ELR (cell line): ENCODE data around the gene PALLD.
"Not testable (repeated sequence)": the region's sequence is repeated elsewhere in the genome, so short reads cannot be mapped to it uniquely, and the experiment has no call there.

Source experiments
- DNase-seq: peaks from one replicate; pipeline ENCODE4 v3.0.0-alpha.2; 2015; ENCODE audit warnings: low read depth

The PALLD gene

GRCh38 chr4:168708108-168708507 is 211.3 kb downstream of the PALLD start:
- peak; percentile 73 for DNase-seq

DNA sequence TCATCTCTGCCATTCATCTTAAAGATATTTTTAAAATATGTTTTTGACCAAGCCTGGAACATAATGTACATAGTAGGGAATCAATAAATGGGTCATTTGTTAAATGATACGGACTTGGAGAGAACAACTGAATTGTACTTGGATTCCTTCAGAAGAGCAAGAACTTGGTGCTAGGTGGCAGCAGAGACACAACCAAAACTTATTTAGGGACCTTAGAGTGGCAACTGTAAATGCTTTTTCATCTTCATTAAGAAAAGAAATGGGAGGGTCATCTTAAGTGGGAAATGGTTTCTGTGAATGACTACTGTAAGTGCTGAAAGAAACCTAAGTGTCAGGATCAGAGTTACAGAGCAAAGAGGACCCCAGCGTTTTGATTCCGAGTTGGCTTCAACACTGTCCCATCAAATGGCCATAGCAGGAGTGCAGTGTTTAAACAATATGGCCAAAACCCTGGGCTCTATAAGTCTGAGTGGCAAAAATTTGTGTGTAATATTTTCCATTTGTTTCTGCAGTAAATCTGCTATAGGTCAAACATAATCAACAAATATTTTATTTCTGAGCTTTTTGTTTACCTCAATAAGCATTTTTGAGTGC is 213.6 kb downstream of the PALLD start:
- peak; percentile 61 for DNase-seq

DNA sequence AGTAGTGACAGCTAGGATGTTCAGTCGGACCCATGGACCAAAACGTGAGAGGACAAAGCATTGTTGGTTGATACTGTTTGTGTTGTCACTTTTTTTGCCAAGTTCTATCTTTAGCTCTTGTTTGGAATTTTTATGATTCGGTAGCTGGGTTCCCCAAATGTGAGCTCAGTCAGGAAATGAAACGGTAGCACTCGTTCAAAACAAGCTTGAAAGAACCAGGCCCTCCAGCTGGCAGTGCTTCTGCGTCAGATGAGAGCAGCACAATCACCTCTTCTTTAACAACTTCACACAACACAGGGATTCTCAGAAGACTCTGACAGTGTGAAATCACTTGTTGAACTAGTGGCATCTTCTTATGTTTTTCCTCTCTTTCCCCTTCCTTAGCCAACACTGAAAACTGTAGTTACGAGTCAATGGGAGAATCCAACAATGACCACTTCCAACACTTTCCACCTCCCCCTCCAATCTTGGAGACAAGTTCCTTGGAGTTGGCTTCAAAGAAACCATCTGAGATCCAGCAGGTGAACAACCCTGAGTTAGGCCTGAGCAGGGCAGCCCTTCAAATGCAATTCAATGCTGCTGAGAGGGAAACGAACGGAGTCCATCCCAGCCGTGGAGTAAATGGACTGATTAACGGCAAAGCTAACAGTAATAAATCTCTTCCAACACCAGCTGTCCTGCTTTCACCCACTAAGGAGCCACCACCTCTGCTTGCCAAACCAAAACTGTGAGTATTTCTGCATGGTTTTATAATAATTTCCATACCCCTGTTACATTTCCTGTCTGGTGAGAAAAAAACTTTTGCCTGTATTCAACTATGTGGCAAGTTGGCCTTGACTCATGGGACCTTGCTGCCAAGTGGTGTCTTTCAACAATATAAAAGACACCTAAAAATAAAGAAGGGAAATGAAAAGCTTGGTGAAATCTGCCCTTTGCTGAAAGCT is 214.6 kb downstream of the PALLD start:
- DNase-seq, result peak; percentile 16

- no peak for DNase-seq
These were observed 215.6 kb downstream of the PALLD start for GRCh38 chr4:168712316-168712890.

GRCh38 chr4:168713253-168713652 is 216.4 kb downstream of the PALLD start:
- DNase-seq, result no peak

DNA sequence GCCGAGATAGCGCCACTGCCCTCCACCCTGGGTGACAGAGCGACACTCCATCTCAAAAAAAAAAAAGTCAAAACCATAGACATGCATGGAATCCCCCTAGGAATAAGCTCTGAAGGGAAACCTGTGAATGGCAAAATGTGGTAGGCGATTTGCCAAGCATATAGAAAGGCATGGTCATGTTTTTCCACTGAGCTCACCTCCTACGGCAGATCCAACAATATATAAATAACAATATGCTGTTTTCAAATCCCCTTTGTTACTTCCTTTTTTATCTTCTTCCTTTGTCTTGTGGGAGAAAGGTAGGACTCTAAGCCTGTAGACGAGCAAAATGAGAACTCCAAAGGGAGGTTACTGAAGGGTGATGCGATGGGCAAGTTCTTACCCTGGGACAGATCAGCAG is 219.0 kb downstream of the PALLD start:
- DNase-seq, result no peak

DNA sequence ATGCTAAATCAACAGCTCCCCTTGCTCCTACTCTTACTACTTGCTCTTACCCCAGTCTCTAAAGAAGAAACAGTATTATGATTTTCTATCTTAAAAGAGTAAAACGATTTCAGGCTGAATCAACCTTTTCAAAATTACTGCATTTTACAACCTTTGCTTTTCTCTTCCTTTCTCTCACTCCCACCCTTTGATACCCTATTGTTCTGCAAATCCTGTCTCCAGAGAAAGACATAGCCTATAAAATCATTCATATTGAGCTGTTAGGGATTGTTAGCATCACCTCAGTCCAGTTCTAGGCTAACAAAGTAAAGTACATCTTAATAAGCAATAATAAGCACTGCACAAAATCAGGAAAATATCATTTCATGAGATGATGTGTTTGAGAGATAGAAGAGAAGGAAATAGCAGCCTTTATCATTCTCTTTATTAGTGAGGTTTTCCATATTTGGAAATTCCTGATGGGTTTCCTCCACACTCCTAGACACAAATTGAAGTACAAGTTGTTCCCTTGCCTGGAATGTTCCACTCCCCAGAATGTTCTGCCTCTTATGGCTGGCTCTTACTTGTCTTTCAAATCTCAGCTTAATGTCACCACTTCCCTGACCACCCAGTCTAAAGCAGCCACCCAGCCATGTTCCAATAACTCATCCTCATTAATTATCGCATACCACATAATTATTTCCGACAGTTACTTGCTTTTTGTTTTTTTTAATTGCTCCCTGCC is 219.7 kb downstream of the PALLD start:
- DNase-seq, result no peak

DNA sequence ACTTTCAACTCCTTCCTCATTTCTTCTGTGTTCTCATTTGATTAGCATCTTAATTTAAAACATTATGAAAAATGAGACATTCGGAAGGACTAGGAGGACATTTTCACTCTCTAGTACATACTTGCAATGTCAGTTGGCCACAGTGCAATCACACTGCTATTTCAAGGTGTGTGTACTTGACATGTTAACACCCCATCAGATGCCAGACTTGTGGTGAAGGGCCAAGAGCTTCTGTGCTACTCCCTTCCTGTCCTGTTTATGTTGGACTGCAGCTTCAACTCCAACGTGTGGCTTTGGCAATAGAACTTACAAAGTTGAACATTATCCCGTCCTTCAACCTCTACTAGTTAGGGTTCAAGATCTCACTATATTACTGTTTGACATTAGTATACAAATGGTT is 221.0 kb downstream of the PALLD start:
- DNase-seq, result no peak

DNA sequence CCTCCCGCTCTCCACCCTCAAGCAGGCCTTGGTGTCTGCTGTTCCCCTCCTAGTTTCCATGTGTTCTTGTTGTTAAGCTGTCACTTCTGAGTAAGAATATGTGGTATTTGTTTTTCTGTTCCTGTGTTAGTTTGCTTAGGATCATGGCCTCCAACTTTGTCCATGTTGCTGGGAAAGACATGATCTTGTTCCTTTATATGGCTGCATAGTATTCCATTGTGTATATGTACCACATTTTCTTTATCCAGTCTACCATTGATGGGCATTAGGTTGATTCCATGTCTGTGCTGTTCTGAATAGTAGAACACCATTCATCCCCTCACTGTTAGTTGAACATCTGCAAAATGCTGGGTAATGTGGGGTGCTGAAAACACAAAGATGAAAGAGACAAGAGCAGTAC is 222.9 kb downstream of the PALLD start:
- no peak for DNase-seq

GRCh38 chr4:168720396-168720900 is 223.6 kb downstream of the PALLD start:
- no peak for DNase-seq

- DNase-seq, result no peak
These were observed 225.5 kb downstream of the PALLD start for GRCh38 chr4:168722391-168722790.

DNA sequence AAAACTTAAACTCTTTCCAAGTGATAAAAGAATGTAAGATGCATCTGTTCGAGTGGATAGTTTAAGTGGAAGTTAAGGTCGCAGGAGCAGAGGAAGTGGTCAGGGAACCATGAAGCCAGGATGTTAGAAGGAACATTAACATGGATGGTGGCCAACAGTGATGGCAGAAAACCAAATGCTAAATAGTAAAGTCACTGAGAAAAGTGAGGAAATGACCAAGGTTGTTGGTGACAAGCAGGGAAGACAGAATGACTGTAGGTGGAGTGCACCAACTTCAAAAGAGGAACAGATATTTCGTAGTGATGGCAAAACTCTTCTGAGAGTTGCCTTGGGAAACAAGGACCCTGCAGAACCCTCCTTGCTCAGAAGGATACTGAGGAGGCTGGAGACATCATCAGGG is 226.2 kb downstream of the PALLD start:
- DNase-seq, result peak; percentile 22

DNA sequence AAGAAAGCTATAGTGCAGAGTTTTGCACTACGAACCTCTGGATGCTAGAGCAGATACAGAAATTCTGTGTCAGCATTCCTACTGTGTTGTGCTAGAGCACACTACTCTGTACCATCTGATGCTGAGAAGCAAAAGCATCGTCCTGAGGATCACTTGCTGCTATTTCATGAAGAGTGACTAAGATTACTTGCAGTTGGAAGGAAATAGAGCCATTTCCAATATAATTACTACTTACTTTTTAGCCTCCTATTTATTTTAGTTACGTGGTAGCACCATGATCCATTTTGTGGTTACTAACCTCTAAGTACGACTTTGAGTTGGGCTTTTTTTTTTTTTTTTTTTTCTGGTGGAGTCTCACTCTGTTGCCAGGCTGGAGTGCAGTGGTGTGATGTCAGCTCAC is 226.7 kb downstream of the PALLD start:
- no peak for DNase-seq

DNA sequence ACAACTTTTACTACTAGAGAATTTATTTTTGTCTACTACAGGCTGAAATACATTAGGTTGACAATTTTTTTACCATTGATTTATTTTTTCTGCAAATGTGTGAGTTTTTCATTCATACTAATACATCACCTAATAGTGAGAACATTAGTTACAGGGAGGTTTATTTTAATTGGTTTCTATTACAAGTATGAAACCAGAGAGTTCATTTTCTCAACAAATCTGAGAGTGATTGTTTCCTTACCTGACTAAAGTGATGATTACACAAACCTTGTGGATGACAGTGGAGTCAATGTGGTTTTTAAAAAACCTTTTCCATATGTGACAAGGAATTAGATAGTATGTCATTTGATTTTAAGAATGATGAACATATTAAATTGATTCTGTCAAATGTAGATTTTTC is 227.4 kb downstream of the PALLD start:
- DNase-seq, result no peak

- DNase-seq, result no peak
These were observed 228.0 kb downstream of the PALLD start for GRCh38 chr4:168724686-168725411.

GRCh38 chr4:168725930-168726329 is 229.1 kb downstream of the PALLD start:
- DNase-seq, result no peak

GRCh38 chr4:168727181-168727580 is 230.3 kb downstream of the PALLD start:
- not testable (repeated sequence) for DNase-seq

GRCh38 chr4:168731006-168731636 is 234.3 kb downstream of the PALLD start:
- peak; percentile 39 for DNase-seq

- no peak for DNase-seq
These were observed 235.0 kb downstream of the PALLD start for GRCh38 chr4:168731706-168732414.

- no peak for DNase-seq
These were observed 235.9 kb downstream of the PALLD start for GRCh38 chr4:168732714-168733113.
